NB4 (cell line): ENCODE measurements around the gene DCLK1.

Experiments used
- CTCF ChIP-seq: IDR thresholded peaks from one replicate; pipeline ENCODE4 v1.5.1; 2012; ENCODE audit warnings: low read depth, low read length
- MAX ChIP-seq: IDR thresholded peaks from 2 replicates; pipeline ENCODE4 v1.6.1; 2011; ENCODE audit warnings: low read depth, low read length
- MYC ChIP-seq: IDR thresholded peaks from 2 replicates; pipeline ENCODE4 v1.6.1; 2011; ENCODE audit warnings: low read depth, low read length
- POLR2A ChIP-seq: IDR thresholded peaks from 2 replicates; pipeline ENCODE4 v1.6.1; 2011; ENCODE audit warnings: mild to moderate bottlenecking; ENCODE audit not compliant: insufficient read length; ENCODE audit errors: extremely low read depth

DNA sequence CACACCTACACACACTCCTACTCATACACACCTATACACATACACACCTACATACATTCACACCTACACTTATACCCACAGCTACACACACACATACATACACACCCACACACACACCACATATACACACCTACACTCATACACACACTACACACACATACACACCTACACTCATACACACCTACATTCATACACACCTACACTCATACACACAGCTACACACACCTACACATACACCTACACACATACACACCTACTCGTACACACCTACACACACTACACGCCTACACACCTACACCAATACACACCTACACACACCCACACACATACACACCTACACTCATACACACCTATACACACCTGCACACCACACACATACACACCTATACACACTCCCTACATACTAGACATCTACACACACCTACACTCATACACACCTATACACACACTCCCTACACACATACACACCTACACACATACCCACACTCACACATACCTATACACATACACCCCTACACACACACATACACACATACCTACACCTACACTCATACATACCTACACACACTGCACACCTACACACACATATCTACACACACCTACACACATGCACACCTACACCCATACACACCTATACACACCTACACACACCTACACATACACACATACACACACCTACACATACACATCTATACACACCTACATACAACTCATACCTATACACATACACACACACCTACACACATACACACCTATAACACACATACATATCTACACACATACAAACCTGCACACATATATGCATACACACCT, 369.5 kb downstream of the DCLK1 start:
- TF ChIP-seq CTCF (no peak), POLR2A (no peak), MYC (no peak), MAX (no peak)
